ENCODE data around the gene LAMTOR3. TPM values are rescaled to one million over a fixed set of nuclear protein-coding genes. Genes with fewer than 3 reads are reported as not detected.
"Not testable (repeated sequence)": the region's sequence is repeated elsewhere in the genome, so short reads cannot be mapped to it uniquely, and the experiment has no call there.

The LAMTOR3 gene
- polyA plus RNA-seq, 1 of the 3 experiments (the other 2 are of a cell fraction): 20.8 TPM

- no peak for TF ChIP-seq PBX3 (IDR thresholded peaks at IDR 0.05)
Measured at GRCh38 chr4:99832758-99833157, 61.5 kb downstream of the LAMTOR3 start (continued).

DNA sequence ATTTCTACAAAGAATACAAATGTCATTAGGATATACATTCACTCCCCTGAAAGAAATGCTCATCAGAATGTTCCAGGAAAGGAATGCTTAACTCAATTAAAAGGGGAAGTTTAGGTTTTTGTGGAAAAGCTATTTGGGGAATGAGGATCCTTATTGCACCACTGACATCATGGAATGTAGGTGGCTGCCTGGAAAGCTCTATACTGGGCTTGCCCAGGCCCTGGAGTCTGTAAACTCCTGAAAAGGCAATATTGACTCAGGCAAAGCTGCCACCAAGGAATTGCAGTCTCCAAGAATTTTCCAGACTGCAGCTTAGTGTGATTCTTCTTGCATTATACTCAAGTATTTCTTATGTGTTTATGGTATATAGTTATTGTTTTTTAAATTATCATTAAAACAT, 61.9 kb downstream of the LAMTOR3 start:
- no peaks in the 10 kb centered on the region for H3K9me3 ChIP-seq
- no peaks in the 10 kb centered on the region; the same call in 1 of the 2 replicates for H3K27me3 ChIP-seq (ENCODE audit: insufficient read depth)
- H3K9me2 ChIP-seq: no peaks in the 10 kb centered on the region
- no peak overlapping the region for H3K9ac ChIP-seq
- no peaks in the 10 kb centered on the region for H3F3A ChIP-seq (replicated peaks; ENCODE audit: insufficient read depth)
- H3K27ac ChIP-seq (ENCODE audit: low read depth in 2 of 2, low read length in 1 of 2): no peak overlapping the region
- no peak for DNase-seq
- CTCF ChIA-PET: interaction anchor here (1.2 kb wide), 1 partner anchor 24 kb away, joined by 3 read pairs; no protein-coding TSS in a partner anchor
- no peaks in the 10 kb centered on the region for H4K20me1 ChIP-seq (ENCODE audit: insufficient read depth)
- no peaks in the 10 kb centered on the region for H3K4me1 ChIP-seq (ENCODE audit: control insufficient read depth in 1 of 2, insufficient read depth in 2 of 2, low read depth in 1 of 2, low read length in 1 of 2)
- H3K4me2 ChIP-seq: no peak overlapping the region
- no peak overlapping the region for H2AFZ ChIP-seq (ENCODE audit: low read depth)
- POLR2A ChIA-PET: no interaction called here
- H3K4me3 ChIP-seq (ENCODE audit: low read depth in 2 of 2, low read length in 1 of 2): no peak overlapping the region
- H3K36me3 ChIP-seq (replicated peaks in 1 of 2; ENCODE audit: control insufficient read depth in 1 of 2, insufficient read depth in 2 of 2, low read length in 1 of 2): no peaks in the 10 kb centered on the region
- H3K79me2 ChIP-seq (ENCODE audit: insufficient read depth): no peaks in the 10 kb centered on the region
- TF ChIP-seq GABPA (IDR thresholded peaks at IDR 0.05; ENCODE audit: low read depth) (no peak), CHD2 (IDR thresholded peaks at IDR 0.05; ENCODE audit: low read length, partially characterized antibody) (no peak), IRF3 (IDR thresholded peaks at IDR 0.05; ENCODE audit: low read depth, low read length) (no peak), RXRA (IDR thresholded peaks at IDR 0.05; ENCODE audit: borderline replicate concordance, low read depth) (no peak), POLR2AphosphoS5 (IDR thresholded peaks at IDR 0.05; ENCODE audit: low read depth, low read length) (no peak), MXI1 (IDR thresholded peaks at IDR 0.05; ENCODE audit: low read depth, low read length) (no peak), NFIC (IDR thresholded peaks at IDR 0.05; ENCODE audit: borderline replicate concordance) (no peak), TAF1 (IDR thresholded peaks at IDR 0.05; ENCODE audit: borderline replicate concordance, low read depth, low read length) (no peak), RAD21 (IDR thresholded peaks at IDR 0.05; ENCODE audit: low read length) (no peak), RCOR1 (IDR thresholded peaks at IDR 0.05; ENCODE audit: low read length) (no peak), RFX5 (IDR thresholded peaks at IDR 0.05; ENCODE audit: low read length) (no peak), FOXJ3 (CRISPR knock-in tag; IDR thresholded peaks at IDR 0.05) (no peak), ELF1 (IDR thresholded peaks at IDR 0.05) (no peak), SMC3 (IDR thresholded peaks at IDR 0.05; ENCODE audit: low read depth, low read length) (no peak), JUND (IDR thresholded peaks at IDR 0.05) (no peak), MEF2A (IDR thresholded peaks at IDR 0.05; ENCODE audit: borderline replicate concordance, low read depth) (no peak)
- TF ChIP-seq, protein P1, sequence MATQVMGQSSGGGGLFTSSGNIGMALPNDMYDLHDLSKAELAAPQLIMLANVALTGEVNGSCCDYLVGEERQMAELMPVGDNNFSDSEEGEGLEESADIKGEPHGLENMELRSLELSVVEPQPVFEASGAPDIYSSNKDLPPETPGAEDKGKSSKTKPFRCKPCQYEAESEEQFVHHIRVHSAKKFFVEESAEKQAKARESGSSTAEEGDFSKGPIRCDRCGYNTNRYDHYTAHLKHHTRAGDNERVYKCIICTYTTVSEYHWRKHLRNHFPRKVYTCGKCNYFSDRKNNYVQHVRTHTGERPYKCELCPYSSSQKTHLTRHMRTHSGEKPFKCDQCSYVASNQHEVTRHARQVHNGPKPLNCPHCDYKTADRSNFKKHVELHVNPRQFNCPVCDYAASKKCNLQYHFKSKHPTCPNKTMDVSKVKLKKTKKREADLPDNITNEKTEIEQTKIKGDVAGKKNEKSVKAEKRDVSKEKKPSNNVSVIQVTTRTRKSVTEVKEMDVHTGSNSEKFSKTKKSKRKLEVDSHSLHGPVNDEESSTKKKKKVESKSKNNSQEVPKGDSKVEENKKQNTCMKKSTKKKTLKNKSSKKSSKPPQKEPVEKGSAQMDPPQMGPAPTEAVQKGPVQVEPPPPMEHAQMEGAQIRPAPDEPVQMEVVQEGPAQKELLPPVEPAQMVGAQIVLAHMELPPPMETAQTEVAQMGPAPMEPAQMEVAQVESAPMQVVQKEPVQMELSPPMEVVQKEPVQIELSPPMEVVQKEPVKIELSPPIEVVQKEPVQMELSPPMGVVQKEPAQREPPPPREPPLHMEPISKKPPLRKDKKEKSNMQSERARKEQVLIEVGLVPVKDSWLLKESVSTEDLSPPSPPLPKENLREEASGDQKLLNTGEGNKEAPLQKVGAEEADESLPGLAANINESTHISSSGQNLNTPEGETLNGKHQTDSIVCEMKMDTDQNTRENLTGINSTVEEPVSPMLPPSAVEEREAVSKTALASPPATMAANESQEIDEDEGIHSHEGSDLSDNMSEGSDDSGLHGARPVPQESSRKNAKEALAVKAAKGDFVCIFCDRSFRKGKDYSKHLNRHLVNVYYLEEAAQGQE (IDR thresholded peaks at IDR 0.05; ENCODE audit: low read depth, low read length): no peak

GRCh38 chr4:99830051-99830450, 64.2 kb downstream of the LAMTOR3 start:
- H3K9me2 ChIP-seq; H3K4me1 ChIP-seq (ENCODE audit: control insufficient read depth in 1 of 2, insufficient read depth in 2 of 2, low read depth in 1 of 2, low read length in 1 of 2); H3K9me3 ChIP-seq; H3K79me2 ChIP-seq (ENCODE audit: insufficient read depth); H3K4me3 ChIP-seq (ENCODE audit: low read depth in 2 of 2, low read length in 1 of 2); H3F3A ChIP-seq (replicated peaks; ENCODE audit: insufficient read depth); H3K27me3 ChIP-seq (ENCODE audit: insufficient read depth); H2AFZ ChIP-seq (ENCODE audit: low read depth); H3K36me3 ChIP-seq (replicated peaks in 1 of 2; ENCODE audit: control insufficient read depth in 1 of 2, insufficient read depth in 2 of 2, low read length in 1 of 2); H3K4me2 ChIP-seq; H3K27ac ChIP-seq (ENCODE audit: low read depth in 2 of 2, low read length in 1 of 2); DNase-seq; H3K9ac ChIP-seq; POLR2A ChIA-PET; H4K20me1 ChIP-seq (ENCODE audit: insufficient read depth): not testable (repeated sequence)
- CTCF ChIA-PET: interaction anchor here (0.8 to 1.8 kb wide), 2 partner anchors 22 to 55 kb away, joined by 3 to 7 read pairs; no protein-coding TSS in a partner anchor
- WGBS (ENCODE audit: low lambda C conversion rate): 80% methylated on average over 5 of the region's 5 CpGs

All from SK-N-SH (cell line).